HG03342 (cell line): ENCODE data around the gene NR2C2AP.
A peak's percentile ranks its signal among the peaks of the same experiment; 100 is the strongest.
"Not testable (repeated sequence)": the region's sequence is repeated elsewhere in the genome, so short reads cannot be mapped to it uniquely, and the experiment has no call there.

Experiments used
- ATAC-seq: cut with Tn5 transposase; IDR thresholded peaks from one replicate; pipeline ENCODE4 v1.9.1; 2021; ENCODE audit warnings: mild to moderate bottlenecking, moderate library complexity; ENCODE audit not compliant: unreplicated experiment

The NR2C2AP gene, protein sequence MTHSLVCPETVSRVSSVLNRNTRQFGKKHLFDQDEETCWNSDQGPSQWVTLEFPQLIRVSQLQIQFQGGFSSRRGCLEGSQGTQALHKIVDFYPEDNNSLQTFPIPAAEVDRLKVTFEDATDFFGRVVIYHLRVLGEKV

DNA sequence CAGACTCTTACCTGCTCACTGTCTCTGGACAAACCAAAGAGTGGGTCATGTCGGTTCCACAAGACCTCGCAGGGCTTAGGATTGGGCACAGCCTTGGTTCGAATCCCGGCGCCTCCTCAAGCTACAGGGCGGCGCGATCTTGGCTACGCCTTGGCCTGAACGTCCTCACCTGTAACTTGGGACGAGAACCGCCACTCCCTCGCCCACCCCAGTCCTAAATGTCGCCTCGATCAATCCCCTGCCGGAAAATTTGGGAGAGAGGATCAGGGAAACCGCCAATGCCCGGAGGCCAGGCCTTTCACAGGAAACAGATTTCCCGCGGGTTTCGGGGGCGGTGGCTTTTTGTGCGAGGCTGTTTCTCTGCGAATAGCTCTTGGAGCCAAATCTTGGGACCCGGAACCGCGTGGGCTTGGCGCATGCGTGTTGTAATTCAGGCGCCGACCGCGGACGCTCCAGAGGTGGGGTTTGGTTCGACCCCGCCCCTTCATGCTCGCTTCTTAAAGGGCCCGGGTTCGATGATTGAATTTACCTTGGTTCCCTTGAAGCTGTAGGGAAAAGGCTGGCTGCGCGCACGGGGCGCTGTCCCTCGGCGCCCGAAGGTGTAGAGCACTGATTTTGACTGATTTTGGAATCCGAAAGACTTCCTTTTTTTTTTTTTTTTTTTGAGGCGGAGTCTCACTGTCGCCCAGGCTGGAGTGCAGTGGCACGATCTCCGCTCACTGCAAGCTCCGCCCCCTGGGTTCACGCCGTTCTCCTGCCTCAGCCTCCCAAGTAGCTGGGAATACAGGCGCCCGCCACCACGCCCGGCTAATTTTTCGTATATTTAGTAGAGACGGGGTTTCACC is at the start of gene NR2C2AP:
Gene NR2C2AP (minus strand): TSS at position 403 of the 845 bp plus-strand sequence. CDS start 354 bp downstream, at position 49.
- peak; percentile 50 for ATAC-seq

DNA sequence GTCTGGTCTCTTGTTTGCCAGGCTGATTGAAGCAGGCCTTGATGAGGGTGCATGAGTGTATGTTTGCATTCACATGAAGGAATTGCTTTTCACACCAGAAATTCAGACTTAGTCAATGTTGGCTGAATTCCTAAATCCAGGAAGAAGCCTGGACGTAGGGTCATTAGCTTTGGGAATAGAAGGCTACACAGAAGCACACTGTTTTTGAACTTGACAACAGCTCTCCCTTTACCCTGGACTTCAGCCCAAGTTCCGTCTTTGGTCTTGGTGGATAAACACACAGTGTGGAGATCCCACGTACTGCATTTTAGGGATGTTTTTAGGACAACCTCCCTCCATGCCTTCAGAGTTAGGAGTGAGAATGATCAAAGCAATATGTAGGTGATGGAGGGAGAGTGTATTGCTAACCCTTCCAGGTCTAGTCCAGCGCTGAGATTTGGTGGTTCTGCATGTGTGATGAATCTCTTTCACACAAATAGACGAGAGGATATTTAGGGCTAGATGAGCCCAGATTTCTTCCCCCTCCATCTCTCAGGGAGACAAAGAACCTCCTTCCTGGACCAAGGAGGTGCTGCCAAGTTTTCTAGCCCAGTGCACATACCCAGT is 47.1 kb upstream of the NR2C2AP start:
- no peak for ATAC-seq

DNA sequence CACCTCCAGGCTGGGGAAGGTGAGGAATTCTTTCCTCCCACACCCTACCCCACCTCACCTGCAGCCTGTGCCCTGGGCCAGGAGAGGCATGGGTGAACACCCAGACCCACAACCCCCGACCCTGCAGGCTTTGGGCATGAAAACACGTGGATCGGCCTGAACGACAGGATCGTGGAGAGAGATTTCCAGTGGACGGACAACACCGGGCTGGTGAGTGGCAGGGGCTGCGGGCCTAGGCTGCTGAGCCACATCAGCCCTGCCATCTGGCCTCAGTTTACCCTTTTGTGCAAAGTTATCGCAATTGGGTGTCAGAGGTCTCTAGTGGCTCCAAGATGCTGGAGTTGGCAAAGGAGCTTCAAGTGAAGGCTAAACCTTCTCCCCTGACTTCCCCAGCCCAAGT is 37.3 kb upstream of the NR2C2AP start:
- no peak for ATAC-seq

DNA sequence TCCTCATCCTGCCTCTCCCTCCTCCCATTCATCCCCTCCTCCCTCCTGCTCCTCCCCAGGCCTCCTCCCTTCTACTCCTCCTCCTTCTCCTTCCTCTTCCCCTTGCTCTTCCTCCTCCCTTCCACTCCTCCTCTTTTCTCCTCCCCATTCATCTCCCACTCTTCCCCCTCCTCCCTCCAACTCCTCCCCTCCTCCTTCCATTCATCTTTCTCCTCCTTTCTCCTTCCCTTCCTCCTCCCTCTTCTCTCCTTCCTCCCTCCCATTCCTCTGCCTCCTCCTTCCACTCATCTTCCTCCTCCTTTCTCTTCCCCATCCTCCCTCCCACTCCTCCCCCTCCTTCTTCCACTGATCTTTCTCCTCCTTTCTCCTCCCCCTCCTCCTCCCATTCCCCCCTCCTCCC is 36.5 kb upstream of the NR2C2AP start:
- ATAC-seq: no peak

DNA sequence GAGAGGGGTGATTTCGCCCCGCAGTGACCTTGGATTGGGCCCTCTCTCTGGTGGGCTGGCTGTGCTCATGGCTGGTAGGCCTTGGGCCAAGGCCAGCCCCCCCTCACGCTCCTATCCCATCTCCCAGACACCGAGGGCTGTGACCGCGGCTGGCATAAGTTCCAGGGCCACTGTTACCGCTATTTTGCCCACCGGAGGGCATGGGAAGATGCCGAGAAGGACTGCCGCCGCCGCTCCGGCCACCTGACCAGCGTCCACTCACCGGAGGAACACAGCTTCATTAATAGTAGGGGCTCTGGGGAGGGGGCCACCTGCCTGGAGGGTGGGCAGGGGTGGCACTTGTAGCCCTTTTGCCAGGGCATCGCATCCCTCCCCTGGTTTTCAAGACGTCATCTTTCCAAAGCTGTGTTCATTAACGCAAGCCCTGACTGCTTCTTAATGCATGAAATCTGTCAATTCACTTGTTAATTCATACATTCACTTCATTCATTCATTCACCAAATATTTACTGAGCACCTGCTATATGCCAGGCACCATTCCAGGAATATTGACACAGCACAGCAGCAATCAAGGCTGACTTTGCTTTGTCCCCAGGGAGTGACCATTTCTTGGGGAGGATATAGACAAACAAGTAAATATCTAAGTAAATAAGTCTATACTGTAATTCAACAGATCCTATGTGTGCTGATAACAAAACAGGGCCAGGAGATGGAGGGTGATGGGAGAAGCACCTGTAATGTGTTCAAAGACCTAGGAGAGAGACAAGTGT is 35.1 kb upstream of the NR2C2AP start:
- no peak for ATAC-seq

DNA sequence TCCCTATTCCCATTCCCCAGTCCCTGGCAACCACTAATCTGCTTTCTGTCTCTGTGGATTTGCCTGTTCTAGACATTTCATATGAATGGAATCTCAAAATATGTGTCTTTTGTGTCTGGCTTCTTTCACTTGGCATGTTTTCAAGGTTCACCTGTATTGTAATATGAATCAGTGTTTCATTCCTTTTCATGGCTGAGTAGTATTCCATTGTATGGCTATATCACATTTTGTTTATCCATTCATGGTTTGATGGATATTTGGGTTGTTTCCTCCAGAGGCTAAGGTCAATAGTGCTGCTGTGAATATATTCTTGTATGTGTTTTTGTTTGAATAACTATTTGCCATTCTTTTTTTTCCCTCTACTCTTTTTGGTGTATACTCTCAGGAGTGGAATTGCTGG is 33.0 kb upstream of the NR2C2AP start:
- no peak for ATAC-seq

DNA sequence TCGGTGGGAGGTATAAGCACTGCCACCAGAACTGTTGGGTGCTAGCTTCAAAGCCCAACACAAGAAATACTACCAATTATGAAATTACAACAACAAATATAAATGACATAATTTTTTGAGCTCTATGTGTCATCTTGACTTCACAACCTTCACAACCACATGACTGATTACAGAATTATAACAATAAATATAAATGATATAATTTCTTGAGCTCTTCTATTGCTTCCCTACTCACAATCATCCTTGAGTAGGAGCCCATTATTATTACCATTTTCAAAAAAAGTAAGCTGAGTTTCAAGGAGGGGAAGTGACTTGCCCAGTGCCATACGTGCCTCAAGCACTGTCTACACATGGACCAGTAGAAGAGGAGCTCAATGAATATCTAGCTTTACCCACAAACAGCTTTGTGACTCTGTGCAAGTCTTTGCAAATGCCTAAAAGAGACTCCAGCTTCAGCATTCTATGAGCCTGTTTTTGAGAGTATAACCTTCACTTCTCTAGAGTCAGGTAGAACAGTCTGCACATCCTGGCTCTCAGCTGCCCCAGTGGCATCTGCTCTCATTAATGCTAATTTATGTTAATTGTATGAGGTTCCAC is 31.1 kb upstream of the NR2C2AP start:
- ATAC-seq: no peak

DNA sequence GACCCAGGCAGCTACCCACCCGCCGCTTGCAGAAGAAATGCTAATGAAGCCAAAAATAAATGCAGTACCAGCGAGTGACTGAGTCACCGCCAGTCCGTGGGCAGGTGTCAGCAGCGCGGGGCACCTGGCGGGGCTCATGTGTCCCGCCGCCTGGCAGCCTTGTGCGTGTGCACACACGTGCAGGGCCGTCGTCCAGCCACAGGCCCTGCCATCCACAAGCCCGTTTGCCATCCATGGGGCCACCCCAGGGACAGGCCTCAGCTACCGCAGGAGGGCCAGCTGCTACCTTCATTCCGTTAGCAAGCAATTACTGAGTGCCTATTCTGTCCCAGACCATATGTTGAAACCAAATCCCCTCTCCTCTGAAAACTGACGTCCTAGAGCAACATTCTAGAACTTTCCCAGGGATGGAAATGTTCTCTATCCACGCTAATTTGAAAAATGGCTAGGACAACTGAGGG is 29.1 kb upstream of the NR2C2AP start:
- no peak for ATAC-seq

DNA sequence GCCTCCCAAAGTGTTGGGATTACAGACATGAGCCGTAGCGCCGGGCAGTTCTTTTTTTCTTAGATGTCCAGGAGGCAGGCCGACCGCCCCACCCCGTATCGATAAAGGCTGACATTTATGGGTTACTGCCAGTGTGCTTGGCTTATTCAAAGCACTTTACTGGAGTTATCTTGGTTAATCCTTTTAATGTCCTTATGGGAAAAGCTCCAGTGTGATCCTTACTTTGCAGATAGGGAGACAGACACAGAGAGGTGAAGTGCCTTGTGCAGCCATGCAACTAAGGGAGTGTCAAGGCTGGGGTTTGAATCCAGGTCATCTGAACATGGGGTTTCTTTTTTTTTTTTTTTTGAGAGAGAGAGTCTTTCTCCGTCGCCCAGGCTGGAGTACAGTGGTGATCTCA is 27.8 kb upstream of the NR2C2AP start:
- no peak for ATAC-seq

DNA sequence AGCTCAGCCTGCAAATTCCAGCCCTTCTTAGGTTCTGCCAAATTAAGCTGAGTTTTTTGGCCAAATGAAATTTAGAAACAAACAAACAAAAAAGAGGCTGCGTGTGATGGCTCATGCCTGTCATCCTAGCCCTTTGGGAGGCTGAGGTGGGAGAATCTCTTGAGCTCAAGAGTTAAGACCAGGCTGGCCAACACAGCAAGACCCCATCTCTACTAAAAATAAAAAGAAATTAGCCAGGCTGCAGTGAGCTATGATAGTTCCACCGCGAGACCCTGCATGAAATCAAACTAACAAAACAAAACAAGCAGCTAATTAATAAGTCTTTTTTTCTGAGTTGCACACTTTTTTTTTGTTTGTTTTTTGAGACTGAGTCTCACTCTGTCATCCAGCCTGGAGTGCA is 26.5 kb upstream of the NR2C2AP start:
- ATAC-seq: no peak

DNA sequence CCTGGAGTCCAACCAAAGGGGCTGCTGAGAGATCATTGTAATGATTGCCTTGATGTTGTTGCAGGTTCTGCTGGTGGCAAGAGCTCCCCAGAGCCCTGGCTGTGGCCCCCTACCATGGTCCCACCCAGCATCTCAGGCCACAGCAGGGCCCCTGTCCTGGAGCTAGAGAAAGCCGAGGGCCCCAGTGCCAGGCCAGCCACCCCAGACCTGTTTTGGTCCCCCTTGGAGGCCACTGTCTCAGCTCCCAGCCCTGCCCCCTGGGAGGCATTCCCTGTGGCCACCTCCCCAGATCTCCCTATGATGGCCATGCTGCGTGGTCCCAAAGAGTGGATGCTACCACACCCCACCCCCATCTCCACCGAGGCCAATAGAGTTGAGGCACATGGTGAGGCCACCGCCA is 24.0 kb upstream of the NR2C2AP start:
- no peak for ATAC-seq

DNA sequence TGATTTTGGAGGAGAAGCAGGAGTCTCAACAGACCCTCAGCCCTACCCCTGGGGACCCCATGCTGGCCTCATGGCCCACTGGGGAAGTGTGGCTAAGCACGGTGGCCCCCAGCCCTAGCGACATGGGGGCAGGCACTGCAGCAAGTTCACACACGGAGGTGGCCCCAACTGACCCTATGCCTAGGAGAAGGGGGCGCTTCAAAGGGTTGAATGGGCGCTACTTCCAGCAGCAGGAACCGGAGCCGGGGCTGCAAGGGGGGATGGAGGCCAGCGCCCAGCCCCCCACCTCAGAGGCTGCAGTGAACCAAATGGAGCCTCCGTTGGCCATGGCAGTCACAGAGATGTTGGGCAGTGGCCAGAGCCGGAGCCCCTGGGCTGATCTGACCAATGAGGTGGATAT is 23.4 kb upstream of the NR2C2AP start:
- no peak for ATAC-seq

DNA sequence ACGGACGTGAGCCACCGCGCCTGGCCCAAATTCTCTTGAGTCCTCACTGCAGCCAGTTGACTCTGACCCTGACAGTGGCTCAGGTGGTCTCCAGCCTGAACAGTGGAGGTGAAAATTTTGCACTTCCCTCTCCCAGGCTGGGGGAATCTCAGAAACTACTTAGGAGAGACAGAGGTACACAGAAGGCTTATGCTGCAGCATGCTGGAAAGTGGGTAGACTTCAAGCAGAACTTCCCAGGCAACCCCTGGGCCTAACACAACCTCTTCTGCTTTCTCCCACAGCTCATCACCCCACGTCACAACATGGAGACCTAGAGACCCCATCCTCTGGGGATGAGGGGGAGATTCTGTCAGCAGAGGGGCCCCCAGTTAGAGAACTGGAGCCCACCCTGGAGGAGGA is 23.0 kb upstream of the NR2C2AP start:
- ATAC-seq: no peak

DNA sequence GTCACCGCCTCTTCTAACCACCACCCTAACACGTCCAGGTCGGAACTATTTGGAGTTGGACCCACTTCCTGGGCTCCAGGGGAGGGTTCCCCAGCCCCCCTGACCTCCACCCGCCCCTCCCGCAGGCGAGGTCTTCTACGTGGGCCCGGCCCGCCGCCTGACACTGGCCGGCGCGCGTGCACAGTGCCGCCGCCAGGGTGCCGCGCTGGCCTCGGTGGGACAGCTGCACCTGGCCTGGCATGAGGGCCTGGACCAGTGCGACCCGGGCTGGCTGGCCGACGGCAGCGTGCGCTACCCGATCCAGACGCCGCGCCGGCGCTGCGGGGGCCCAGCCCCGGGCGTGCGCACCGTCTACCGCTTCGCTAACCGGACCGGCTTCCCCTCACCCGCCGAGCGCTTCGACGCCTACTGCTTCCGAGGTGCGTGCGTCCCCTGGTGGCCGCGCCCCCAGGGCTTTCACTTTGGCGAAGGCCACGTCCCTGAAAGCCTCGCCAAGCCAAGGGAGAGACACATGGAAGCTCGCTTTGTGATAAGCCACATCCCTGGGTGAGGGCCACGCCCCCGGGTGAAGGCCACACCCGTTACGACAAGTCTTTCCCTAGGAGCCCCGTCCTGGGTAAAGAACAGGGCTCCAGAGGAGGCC is 21.8 kb upstream of the NR2C2AP start:
- ATAC-seq: peak; percentile 52

DNA sequence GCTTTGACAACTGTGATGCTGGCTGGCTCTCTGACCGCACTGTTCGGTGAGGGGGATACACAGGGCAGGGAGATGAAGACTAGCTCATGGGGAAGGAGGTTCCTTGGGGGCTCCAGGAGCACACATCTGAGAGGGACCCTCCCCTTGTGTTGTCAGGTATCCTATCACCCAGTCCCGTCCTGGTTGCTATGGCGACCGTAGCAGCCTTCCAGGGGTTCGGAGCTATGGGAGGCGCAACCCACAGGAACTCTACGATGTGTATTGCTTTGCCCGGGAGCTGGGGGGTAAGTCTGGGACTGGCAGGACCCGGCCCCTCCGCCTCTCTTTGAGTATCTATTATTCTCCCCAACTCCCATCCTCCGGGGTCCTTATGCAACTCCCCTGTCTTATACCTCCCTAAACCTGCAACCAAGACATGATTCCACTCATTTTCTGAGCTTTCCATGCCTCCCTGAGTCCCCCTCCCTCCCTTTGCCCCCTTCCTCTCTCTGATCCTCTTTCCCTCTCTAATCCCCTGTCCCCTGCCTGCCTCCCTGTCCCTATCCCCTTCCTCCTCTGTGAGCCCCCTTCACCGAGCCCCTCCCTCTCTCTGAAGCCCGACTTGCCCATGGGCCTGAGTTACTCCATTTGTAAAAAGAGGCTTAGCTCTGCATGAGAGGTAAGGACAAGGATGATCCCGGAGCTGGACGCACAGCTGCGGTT is 21.1 kb upstream of the NR2C2AP start:
- no peak for ATAC-seq

DNA sequence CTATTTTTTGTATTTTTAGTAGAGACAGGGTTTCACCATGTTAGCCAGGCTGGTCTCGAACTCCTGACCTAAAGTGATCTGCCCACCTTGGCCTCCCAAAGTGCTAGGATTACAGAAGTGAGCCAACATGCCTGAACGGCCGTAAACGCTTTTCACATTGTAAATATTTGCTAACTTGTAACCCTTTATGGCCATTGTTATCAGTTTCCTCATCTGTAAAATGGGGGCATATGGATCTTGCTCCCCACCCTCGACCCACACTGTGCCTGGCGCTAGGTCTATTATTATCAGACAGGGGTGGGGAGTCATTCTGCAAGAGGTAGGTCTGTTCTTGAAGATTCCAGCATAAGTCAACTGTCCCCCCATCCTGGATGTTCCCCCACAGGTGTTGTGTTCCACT is 20.4 kb upstream of the NR2C2AP start:
- no peak for ATAC-seq

DNA sequence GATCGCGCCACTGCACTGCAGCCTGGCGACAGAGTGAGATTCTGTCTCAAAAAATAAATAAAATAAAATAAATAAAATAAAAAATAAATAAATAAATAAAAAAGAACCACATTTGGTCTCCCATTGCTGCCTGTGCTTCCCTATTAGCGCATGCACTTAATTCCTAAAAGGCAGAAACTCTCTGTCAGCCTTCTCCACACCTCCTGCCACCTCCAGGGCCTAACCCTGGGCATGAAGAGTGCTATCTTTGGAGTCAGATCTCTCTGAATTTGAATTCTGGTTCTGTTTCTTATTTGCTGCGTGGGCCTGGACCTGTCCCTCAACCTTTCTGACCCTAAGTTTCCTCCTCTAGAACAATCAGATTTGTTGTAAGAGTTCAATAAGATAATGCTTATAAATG is 19.8 kb upstream of the NR2C2AP start:
- no peak for ATAC-seq

DNA sequence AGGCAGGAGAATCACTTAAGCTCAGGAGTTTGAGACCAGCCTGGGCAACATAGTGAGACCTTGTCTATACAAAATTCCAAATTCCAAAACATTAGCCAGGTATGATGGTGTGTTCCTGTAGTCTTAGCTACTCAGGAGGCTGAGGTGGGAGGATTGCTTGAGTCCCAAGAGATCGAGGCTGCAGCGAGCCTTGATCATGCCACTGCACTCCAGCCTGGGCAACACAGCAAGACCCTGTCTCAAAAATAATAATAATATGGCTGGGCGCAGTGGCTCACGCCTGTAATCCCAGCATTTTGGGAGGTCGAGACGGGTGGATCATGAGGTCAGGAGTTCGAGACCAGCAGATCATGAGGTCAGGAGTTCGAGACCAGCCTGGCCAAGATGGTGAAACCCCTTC is 17.8 kb upstream of the NR2C2AP start:
- not testable (repeated sequence) for ATAC-seq

DNA sequence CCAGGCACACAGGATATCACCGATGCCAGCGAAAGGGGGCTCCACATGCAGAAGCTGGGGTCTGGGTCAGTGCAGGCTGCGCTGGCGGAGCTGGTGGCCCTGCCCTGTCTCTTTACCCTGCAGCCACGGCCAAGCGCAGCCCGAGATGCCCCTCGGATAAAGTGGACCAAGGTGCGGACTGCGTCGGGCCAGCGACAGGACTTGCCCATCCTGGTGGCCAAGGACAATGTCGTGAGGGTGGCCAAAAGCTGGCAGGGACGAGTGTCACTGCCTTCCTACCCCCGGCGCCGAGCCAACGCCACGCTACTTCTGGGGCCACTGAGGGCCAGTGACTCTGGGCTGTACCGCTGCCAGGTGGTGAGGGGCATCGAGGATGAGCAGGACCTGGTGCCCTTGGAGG is 15.7 kb upstream of the NR2C2AP start:
- ATAC-seq: no peak

DNA sequence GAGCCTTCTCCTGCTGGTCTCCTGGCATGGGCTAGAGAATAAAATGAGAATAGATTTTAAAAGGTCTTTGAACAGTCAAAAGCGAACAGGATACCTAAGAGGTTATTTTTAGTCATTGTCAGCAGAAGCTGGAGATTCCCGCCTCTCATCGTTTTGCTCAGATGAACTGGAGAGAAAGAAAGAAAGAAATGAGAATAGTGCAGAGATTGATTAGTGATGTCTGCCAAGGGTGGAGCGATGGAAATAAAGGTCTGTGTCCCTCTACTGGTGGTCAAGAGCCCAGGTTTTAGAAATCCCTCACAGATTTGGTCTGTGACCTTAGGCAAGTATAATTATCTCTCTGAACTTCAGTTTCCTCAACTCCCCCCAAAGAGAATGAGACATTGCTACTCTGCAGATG is 13.9 kb upstream of the NR2C2AP start:
- ATAC-seq: no peak
